IMR-90 (cell line): ENCODE results near the gene R3HDM2. TPM values are rescaled to one million over a fixed set of nuclear protein-coding genes. Genes with fewer than 3 reads are reported as not detected.
"Not testable (repeated sequence)": the region's sequence is repeated elsewhere in the genome, so short reads cannot be mapped to it uniquely, and the experiment has no call there.

ENCODE experiments used
- ATAC-seq: fragments of 200-7000 bp; cut with Tn5 transposase; 2 replicates; pipeline ENCODE4 v1.9.1; 2020; ENCODE audit warnings: low read depth, mild to moderate bottlenecking, moderate library complexity
- BruUV-seq: library from RNA; stranded (reverse); fragments of 400-500 nt; replicated peaks from 2 replicates; lab custom pipeline; 2021; lab: Mats Ljungman, UMichigan
- CTCF ChIA-PET: fragments of 300-600 bp; formaldehyde crosslinking; extraction: SDS; loops from one replicate; lab custom pipeline; 2021; ENCODE audit warnings: antibody characterized with exemption; lab: Yijun Ruan, JAX
- POLR2A ChIA-PET: fragments of 300-600 bp; sonication (Branson Sonifier 250); formaldehyde crosslinking; loops from one replicate; lab custom pipeline; 2022; ENCODE audit warnings: antibody characterized with exemption; ENCODE audit not compliant: unreplicated experiment; lab: Charles Lee
- DNase-seq: peaks from one replicate; pipeline ENCODE4 v3.0.0; 2013
- H2AFZ ChIP-seq: replicated peaks from 2 replicates; pipeline ENCODE3; 2013; ENCODE audit warnings: low read length, mild to moderate bottlenecking; ENCODE audit not compliant: poor library complexity
- H2AK5ac ChIP-seq: 2 replicates; pipeline ENCODE4 v1.6.1; 2013; ENCODE audit warnings: low read depth, low read length, inconsistent platforms
- H2AK9ac ChIP-seq: replicated peaks from 2 replicates; pipeline ENCODE3; 2013; ENCODE audit warnings: mild to moderate bottlenecking, low read depth, low read length, moderate library complexity; ENCODE audit not compliant: poor library complexity
- H2BK120ac ChIP-seq: 2 replicates; pipeline ENCODE4 v1.6.1; 2013; ENCODE audit warnings: low read depth, low read length, inconsistent platforms
- H2BK15ac ChIP-seq: 3 replicates; pipeline ENCODE4 v1.6.1; 2013; ENCODE audit warnings: low read depth, low read length, inconsistent platforms
- H2BK20ac ChIP-seq: 2 replicates; pipeline ENCODE4 v1.6.1; 2013; ENCODE audit warnings: low read depth, mild to moderate bottlenecking, inconsistent platforms, low read length, moderate library complexity
- H2BK5ac ChIP-seq: 2 replicates; pipeline ENCODE4 v1.6.1; 2013; ENCODE audit warnings: mild to moderate bottlenecking, low read depth, low read length, inconsistent platforms; ENCODE audit not compliant: poor library complexity, severe bottlenecking
- H3K14ac ChIP-seq: replicated peaks from 2 replicates; pipeline ENCODE4 v1.6.1; 2013; ENCODE audit warnings: low read depth, low read length, inconsistent platforms
- H3K18ac ChIP-seq: 2 replicates; pipeline ENCODE4 v1.6.1; 2013; ENCODE audit warnings: low read depth, low read length, control low read depth
- H3K23ac ChIP-seq: 2 replicates; pipeline ENCODE4 v1.6.1; 2013; ENCODE audit warnings: low read depth, low read length, inconsistent platforms
- H3K27ac ChIP-seq: 2 replicates; pipeline ENCODE4 v1.5.1; 2013; ENCODE audit warnings: mild to moderate bottlenecking, control low read depth, low read length; ENCODE audit not compliant: insufficient read depth
- H3K27me3 ChIP-seq: 2 replicates; pipeline ENCODE4 v1.6.1; 2013; ENCODE audit warnings: low read length; ENCODE audit not compliant: control insufficient read depth, insufficient read depth
- H3K36me3 ChIP-seq: 2 replicates; pipeline ENCODE4 v1.6.1; 2013; ENCODE audit warnings: low read length, mixed read lengths; ENCODE audit not compliant: control insufficient read depth, insufficient read depth
- H3K4ac ChIP-seq: 2 replicates; pipeline ENCODE4 v1.6.1; 2013; ENCODE audit warnings: low read depth, low read length, inconsistent platforms
- H3K4me1 ChIP-seq: 2 replicates; pipeline ENCODE4 v1.6.1; 2013; ENCODE audit warnings: low read length, mixed read lengths; ENCODE audit not compliant: control insufficient read depth, insufficient read depth
- H3K4me2 ChIP-seq: 2 replicates; pipeline ENCODE4 v1.6.1; 2013; ENCODE audit warnings: low read depth, mild to moderate bottlenecking, control low read depth, low read length, moderate library complexity
- H3K4me3 ChIP-seq: 2 replicates; pipeline ENCODE4 v1.5.1; 2013; ENCODE audit warnings: low read depth, mild to moderate bottlenecking, control low read depth, low read length, moderate library complexity; ENCODE audit not compliant: insufficient read depth
- H3K56ac ChIP-seq: 2 replicates; pipeline ENCODE4 v1.6.1; 2013; ENCODE audit warnings: low read length, inconsistent platforms; ENCODE audit not compliant: insufficient read depth; ENCODE audit errors: extremely low read depth
- H3K79me1 ChIP-seq, 2 experiments: 2 replicates each; pipeline ENCODE4 v1.6.1; 2013; ENCODE audit warnings: low read length in 2 of 2, inconsistent platforms in 1 of 2, low read depth in 1 of 2
- H3K9ac ChIP-seq: 2 replicates; pipeline ENCODE4 v1.6.1; 2013; ENCODE audit warnings: low read depth, low read length, control low read depth
- H3K9me1 ChIP-seq: 2 replicates; pipeline ENCODE4 v1.6.1; 2013; ENCODE audit warnings: low read length, inconsistent platforms; ENCODE audit not compliant: insufficient read depth
- H3K9me3 ChIP-seq: 2 replicates; pipeline ENCODE4 v1.6.1; 2013; ENCODE audit warnings: low read length; ENCODE audit not compliant: control insufficient read depth, insufficient read depth
- H4K20me1 ChIP-seq: 2 replicates; pipeline ENCODE4 v1.6.1; 2013; ENCODE audit warnings: low read length, inconsistent platforms; ENCODE audit not compliant: insufficient read depth
- H4K5ac ChIP-seq: 2 replicates; pipeline ENCODE4 v1.6.1; 2013; ENCODE audit warnings: mild to moderate bottlenecking, low read depth, low read length, control low read depth
- H4K8ac ChIP-seq, 2 experiments: 2 replicates each; pipeline ENCODE4 v1.6.1; 2013; ENCODE audit warnings: low read depth in 2 of 2, low read length in 2 of 2, control low read depth in 1 of 2, inconsistent platforms in 1 of 2
- H4K91ac ChIP-seq: 2 replicates; pipeline ENCODE4 v1.6.1; 2013; ENCODE audit warnings: low read depth, low read length, inconsistent platforms; ENCODE audit not compliant: insufficient read depth
- MXI1 ChIP-seq: IDR thresholded peaks from 2 replicates; pipeline ENCODE4 v1.6.1; 2012; ENCODE audit warnings: low read depth, mild to moderate bottlenecking, low read length, moderate library complexity, borderline replicate concordance
- NFE2L2 ChIP-seq: fragments of 150-350 bp; IDR thresholded peaks from 2 replicates; pipeline ENCODE4 v1.6.1; 2016; ENCODE audit warnings: low read depth, mild to moderate bottlenecking, low read length
- POLR2A ChIP-seq: IDR thresholded peaks from 2 replicates; pipeline ENCODE4 v1.6.1; 2012; ENCODE audit warnings: mild to moderate bottlenecking, low read depth, low read length
- SMC3 ChIP-seq: fragments of 150-350 bp; IDR thresholded peaks from 2 replicates; pipeline ENCODE4 v1.6.1; 2016; ENCODE audit warnings: low read depth, mild to moderate bottlenecking, antibody characterized with exemption, low read length, moderate library complexity
- WGBS, 2 experiments: methylation state at CpG; one replicate each; pipeline versions ENCODE4 v1.1.5 to v1.1.7; 2013; ENCODE audit warnings: missing lambda C conversion rate in 2 of 2; ENCODE audit not compliant: insufficient read length in 1 of 2; ENCODE audit errors: extremely low coverage in 2 of 2; 5-methylcytosine and 5-hydroxymethylcytosine counted together
- dilution Hi-C: fragments of 300-500 bp; cut with HindIII; formaldehyde crosslinking; loops from one replicate; pipeline ENCODE4 v1.14.3; 2018; ENCODE audit warnings: low sequenced_read_pairs; ENCODE audit not compliant: unreplicated experiment
- in situ Hi-C: fragments of 300-500 bp; cut with MboI; formaldehyde crosslinking; loops from 3 replicates; pipeline ENCODE4 v1.14.3; 2019; ENCODE audit warnings: low sequenced_read_pairs, inconsistent platforms, mixed read lengths
- intact Hi-C: fragments of 100-400 bp; cut with micrococcal nuclease; formaldehyde crosslinking; loops from 2 replicates; pipeline ENCODE4 v1.10.0; 2022
- polyA plus RNA-seq, 3 experiments: library from polyadenylated mRNA; depleted of rRNA; stranded (reverse); fragments of >200 nt; gene quantifications; 2 replicates each; pipeline ENCODE4 v1.2.3, GENCODE V29; 2012; ENCODE audit warnings: low replicate concordance in 1 of 3
- total RNA-seq: library from RNA; depleted of rRNA; stranded (reverse); fragments of >200 nt; gene quantifications from 2 replicates; pipeline ENCODE4 v1.2.3, GENCODE V29; 2012

R3HDM2 gene
- total and polyA plus RNA-seq, 2 of the 4 experiments (the other 2 are of a cell fraction): 7.5 to 28.4 TPM

DNA sequence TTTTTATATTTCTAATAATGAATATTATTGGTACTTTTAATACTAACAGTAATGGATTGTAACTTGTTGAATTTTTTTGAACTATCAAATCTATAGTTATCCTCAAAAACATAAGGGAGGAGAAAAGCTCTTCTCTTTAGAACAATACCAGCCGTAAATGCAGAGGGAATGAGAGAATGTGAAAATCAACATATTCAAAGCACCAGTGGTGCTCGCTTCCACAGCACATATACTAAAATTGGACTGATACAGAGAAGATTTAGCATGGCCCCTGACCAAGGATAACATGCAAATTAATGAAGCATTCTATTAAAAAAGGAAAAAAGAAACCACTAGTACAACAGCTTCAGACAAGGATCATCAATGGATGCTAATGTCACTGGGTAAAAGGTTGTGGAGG, 15.8 kb downstream of the R3HDM2 start:
- Histone ChIP-seq H3K4me2 (no peak overlapping the region), H3K4ac (no peak overlapping the region), H3K4me1 (0 out of 2 replicates have a peak, but pooled peaks cover 3% of the 10 kb centered on the region), H3K9me3 (no peaks in the 10 kb centered on the region), H3K18ac (no peak overlapping the region), H4K8ac (no peak overlapping the region), H3K14ac (no peak overlapping the region), H4K91ac (no peak overlapping the region), H2BK120ac (no peak overlapping the region), H2AK5ac (no peak overlapping the region), H2AFZ (no peak overlapping the region), H2BK15ac (no peak overlapping the region), H3K79me1 (peaks cover 30 to 69% of the 10 kb centered on the region in 2 experiments), H3K27ac (no peak overlapping the region), H4K20me1 (peaks cover 13% of the 10 kb centered on the region; the same call in 1 of the 2 replicates), H2AK9ac (no peak overlapping the region), H3K23ac (no peak overlapping the region), H3K9ac (no peak overlapping the region), H3K4me3 (no peak overlapping the region), H4K5ac (no peak overlapping the region), H2BK20ac (no peak overlapping the region), H3K36me3 (peaks cover 1% of the 10 kb centered on the region; the same call in 1 of the 2 replicates), H3K27me3 (no peaks in the 10 kb centered on the region), H3K9me1 (0 out of 2 replicates have a peak, but pooled peaks cover 4% of the 10 kb centered on the region), H2BK5ac (no peak overlapping the region), H3K56ac (no peak overlapping the region)
- no TSS peak for BruUV-seq
- ChIA-PET POLR2A (no interaction called here), CTCF (interaction anchor here (0.6 kb wide), 1 partner anchor 20 kb away, joined by 6 read pairs; no protein-coding TSS in a partner anchor)
- no peak for DNase-seq
- no CpG with 5 or more reads among the region's 2 CpGs for WGBS, 2 experiments
- TF ChIP-seq NFE2L2 (no peak), SMC3 (no peak), POLR2A (no peak), MXI1 (no peak)
- intact Hi-C loops: no loop called here
- dilution Hi-C loops: no loop called here
- ATAC-seq: no peak
- in situ Hi-C loops: no loop called here

GRCh38 chr12:57414160-57414559, 16.7 kb downstream of the R3HDM2 start:
- H3K27me3 ChIP-seq, H3K18ac ChIP-seq, H2BK15ac ChIP-seq, H3K4me3 ChIP-seq, H2BK20ac ChIP-seq, H3K56ac ChIP-seq, ATAC-seq, CTCF ChIA-PET, H2AK9ac ChIP-seq, in situ Hi-C loops, H3K9ac ChIP-seq, H3K27ac ChIP-seq, dilution Hi-C loops, BruUV-seq, H3K14ac ChIP-seq, H3K4me1 ChIP-seq, H3K9me3 ChIP-seq, H3K4me2 ChIP-seq, H4K91ac ChIP-seq, H3K36me3 ChIP-seq, H4K20me1 ChIP-seq, H3K9me1 ChIP-seq, H2BK120ac ChIP-seq, H3K23ac ChIP-seq, DNase-seq, H4K5ac ChIP-seq, H2BK5ac ChIP-seq, H3K4ac ChIP-seq, POLR2A ChIA-PET, intact Hi-C loops, H4K8ac ChIP-seq, H2AK5ac ChIP-seq, H2AFZ ChIP-seq: not testable (repeated sequence)
- WGBS, 2 experiments: no CpG with 5 or more reads among the region's 6 CpGs
- peaks cover 23 to 64% of the 10 kb centered on the region in 2 experiments for H3K79me1 ChIP-seq
